T-cell (primary cell): ENCODE results near the gene NCF2. TPM values are rescaled to one million over a fixed set of nuclear protein-coding genes. Genes with fewer than 3 reads are reported as not detected.
A peak's percentile ranks its signal among the peaks of the same experiment; 100 is the strongest.

Source experiments
- ATAC-seq, 4 experiments: fragments of 200-7000 bp in 3 of 4; fragments of 150-1000 bp in 1 of 4; cut with Tn5 transposase; replicated peaks in 1 of 4; 1 replicate in 3 of 4; 2 replicates in 1 of 4; pipeline ENCODE4 v1.10.0; 2021; ENCODE audit warnings: moderate library complexity in 3 of 4, mild to moderate bottlenecking in 2 of 4, moderate number of reproducible peaks in 1 of 4
- CTCF ChIA-PET, 2 donors: fragments of 300-600 bp; sonication (Branson Sonifier 250); formaldehyde crosslinking; loops; one replicate each; lab custom pipeline; 2022; ENCODE audit warnings: antibody characterized with exemption in 2 of 2; lab: Charles Lee
- POLR2A ChIA-PET, 2 donors: fragments of 300-600 bp; sonication (Branson Sonifier 250); formaldehyde crosslinking; loops; one replicate each; lab custom pipeline; 2022; ENCODE audit warnings: antibody characterized with exemption in 2 of 2; lab: Charles Lee
- DNase-seq, 35 experiments: peaks; one replicate each; pipeline versions ENCODE4 v3.0.0 to v3.0.0-alpha.2; 2013 to 2023
- H3K27ac ChIP-seq: one replicate; pipeline ENCODE4 v1.5.1; 2013; ENCODE audit warnings: low read length
- H3K27me3 ChIP-seq, 2 experiments: replicated peaks in 1 of 2; 1 replicate in 1 of 2; 2 replicates in 1 of 2; pipeline versions ENCODE4 v1.6.1 to v1.7.0; 2013; ENCODE audit warnings: low read length in 1 of 2, mixed read lengths in 1 of 2; ENCODE audit not compliant: control insufficient read depth in 2 of 2, insufficient read depth in 2 of 2; ENCODE audit errors: extremely low read depth in 1 of 2
- H3K36me3 ChIP-seq, 2 donors: 1 replicate in 1 of 2; 2 replicates in 1 of 2; pipeline versions ENCODE4 v1.6.1 to v1.7.0; 2013; ENCODE audit warnings: low read length in 1 of 2; ENCODE audit not compliant: control insufficient read depth in 2 of 2, insufficient read depth in 1 of 2; ENCODE audit errors: extremely low read depth in 1 of 2
- H3K4me1 ChIP-seq, 2 experiments: 1 replicate in 1 of 2; 2 replicates in 1 of 2; pipeline versions ENCODE4 v1.6.1 to v1.7.0; 2013; ENCODE audit warnings: low read length in 2 of 2, mixed read lengths in 1 of 2; ENCODE audit not compliant: insufficient read depth in 2 of 2, control insufficient read depth in 1 of 2; ENCODE audit errors: extremely low read depth in 1 of 2
- H3K4me3 ChIP-seq, 2 donors: 1 replicate in 1 of 2; 2 replicates in 1 of 2; pipeline versions ENCODE4 v1.5.1 to v1.7.0; 2013; ENCODE audit warnings: mild to moderate bottlenecking in 2 of 2, low read length in 1 of 2, moderate library complexity in 1 of 2; ENCODE audit not compliant: control insufficient read depth in 1 of 2; ENCODE audit errors: extremely low read depth in 1 of 2
- H3K9me3 ChIP-seq: 2 replicates; pipeline ENCODE4 v1.7.0; 2013
- H3K27ac Mint-ChIP-seq, 2 donors: one replicate each; pipeline ENCODE4 v1.8.0; 2020 to 2021; ENCODE audit warnings: mild to moderate bottlenecking in 2 of 2, mixed read lengths in 2 of 2
- H3K27me3 Mint-ChIP-seq, 2 donors: one replicate each; pipeline ENCODE4 v1.8.0; 2021 to 2022; ENCODE audit warnings: mixed read lengths in 2 of 2
- H3K36me3 Mint-ChIP-seq: one replicate; pipeline ENCODE4 v1.8.0; 2021; ENCODE audit warnings: mixed read lengths
- H3K4me1 Mint-ChIP-seq, 3 donors: one replicate each; pipeline ENCODE4 v1.8.0; 2020 to 2022; ENCODE audit warnings: mixed read lengths in 3 of 3, mild to moderate bottlenecking in 1 of 3
- H3K4me3 Mint-ChIP-seq, 3 donors: one replicate each; pipeline ENCODE4 v1.8.0; 2020 to 2022; ENCODE audit warnings: mild to moderate bottlenecking in 3 of 3, mixed read lengths in 3 of 3, moderate library complexity in 3 of 3
- H3K9me3 Mint-ChIP-seq, 3 donors: one replicate each; pipeline ENCODE4 v1.8.0; 2020 to 2022; ENCODE audit warnings: mixed read lengths in 3 of 3
- WGBS: methylation state at CpG from one replicate; pipeline ENCODE4 v1.1.5; 2013; ENCODE audit warnings: missing lambda C conversion rate; ENCODE audit not compliant: insufficient coverage; 5-methylcytosine and 5-hydroxymethylcytosine counted together
- total RNA-seq, 35 experiments: library from RNA in 6 of 35; stranded (reverse) in 6 of 35; fragments of 120-200 nt in 1 of 35; gene quantifications; one replicate each; pipeline versions ENCODE4 v1.2.1 to v1.2.4 and lab custom pipeline; 2013 to 2026

Gene NCF2
- total RNA-seq, 5 donors from 2014 or later (not counting 1 experiment from before 2014, with no cell fraction given), result 2.9 to 8.7 (median 4.0) TPM

DNA sequence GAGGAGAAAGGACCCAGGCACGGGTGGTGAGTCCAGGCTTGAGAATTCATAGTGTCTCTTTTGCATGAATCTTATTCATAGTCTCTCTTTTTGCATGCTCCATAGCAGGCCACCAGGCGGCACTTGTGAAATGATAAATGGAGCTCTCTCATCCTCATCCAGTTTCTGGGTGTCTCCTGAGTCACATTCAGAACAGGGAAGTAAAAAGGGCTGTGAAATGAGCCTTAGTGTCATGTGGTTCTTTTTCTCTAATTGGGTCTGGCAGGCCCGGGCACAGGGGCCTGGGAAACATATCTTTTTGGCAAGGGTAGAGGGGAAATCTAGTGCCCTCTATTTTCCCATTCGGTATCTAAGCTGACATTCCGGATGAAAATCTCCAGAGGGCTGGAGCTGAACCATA lies 19.1 kb upstream of the NCF2 start:
- H3K4me1 ChIP-seq, result no peaks in the 10 kb centered on the region
- H3K36me3 Mint-ChIP-seq, result no peaks in the 10 kb centered on the region
- H3K9me3 Mint-ChIP-seq, result no peaks in the 10 kb centered on the region
- POLR2A ChIA-PET, result no interaction called here
- CTCF ChIA-PET, result interaction anchor here (0.6 to 1.2 kb wide), 2 partner anchors 307 to 308 kb away, joined by 3 read pairs; no protein-coding TSS in a partner anchor
- DNase-seq, result peak in 1 of 35 experiments; percentile 24
- no peaks in the 10 kb centered on the region for H3K36me3 ChIP-seq
- H3K27me3 ChIP-seq, result peaks cover 0 to 15% of the 10 kb centered on the region in 2 experiments
- no CpG with 5 or more reads among the region's 5 CpGs for WGBS
- no peak for ATAC-seq
- no peak overlapping the region for H3K4me3 ChIP-seq
- no peaks in the 10 kb centered on the region for H3K9me3 ChIP-seq
- peaks cover under 1% of the 10 kb centered on the region in 2 donors for H3K27me3 Mint-ChIP-seq
- peaks cover 0 to 2% (median under 1%) of the 10 kb centered on the region in 3 donors for H3K4me1 Mint-ChIP-seq
- H3K27ac Mint-ChIP-seq, result no peak overlapping the region
- no peak overlapping the region for H3K4me3 Mint-ChIP-seq
- no peak overlapping the region for H3K27ac ChIP-seq

DNA sequence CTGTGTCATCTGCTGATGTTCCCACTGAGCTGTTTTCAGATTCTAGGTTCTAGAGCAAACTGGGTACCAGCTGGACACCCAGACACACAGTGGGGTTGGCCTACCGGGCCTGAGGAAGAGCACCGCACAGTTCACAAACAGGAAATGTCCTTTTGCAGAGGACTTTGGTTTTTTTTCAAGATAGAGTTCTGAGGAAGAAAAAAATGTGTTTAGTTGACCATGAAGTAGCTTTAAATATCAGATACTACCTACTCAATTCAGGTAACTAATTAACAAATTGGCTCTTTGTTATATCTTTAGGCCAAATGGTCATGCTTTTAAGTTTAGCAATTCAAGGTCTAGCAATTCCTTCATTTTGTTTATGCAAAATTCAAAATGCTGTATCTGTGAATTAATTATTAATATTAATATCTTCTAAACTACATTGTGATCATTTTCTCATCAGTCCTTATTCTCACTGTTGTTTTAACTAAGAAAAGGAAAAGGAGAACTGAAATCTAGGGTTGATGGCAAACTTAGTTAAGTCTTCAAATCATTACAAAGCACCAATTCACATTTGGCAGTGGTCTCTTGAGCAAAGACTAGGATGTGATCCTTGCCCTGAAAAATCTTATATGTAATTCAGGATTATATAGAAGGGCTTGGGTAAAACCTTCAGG lies 17.2 kb upstream of the NCF2 start:
- Mint-ChIP-seq H3K27me3 (peaks cover 4 to 7% of the 10 kb centered on the region in 2 donors), H3K4me3 (no peak overlapping the region), H3K27ac (no peak overlapping the region), H3K36me3 (no peaks in the 10 kb centered on the region), H3K9me3 (no peaks in the 10 kb centered on the region), H3K4me1 (peaks cover 0 to 9% (median 6%) of the 10 kb centered on the region in 3 donors)
- H3K4me1 ChIP-seq, result no peaks in the 10 kb centered on the region
- H3K27ac ChIP-seq, result no peak overlapping the region
- DNase-seq (no peak), ATAC-seq (no peak)
- POLR2A ChIA-PET, result interaction anchor here in 1 of 2 donors (0.6 kb wide), 1 partner anchor 13 kb away, joined by 3 read pairs; no protein-coding TSS in a partner anchor
- no peaks in the 10 kb centered on the region for H3K9me3 ChIP-seq
- CTCF ChIA-PET, result interaction anchor here in 1 of 2 donors (0.5 to 0.7 kb wide), 2 partner anchors 127 to 194 kb away, joined by 3 to 6 read pairs; no protein-coding TSS in a partner anchor
- peaks cover 0 to 15% of the 10 kb centered on the region in 2 experiments for H3K27me3 ChIP-seq
- no CpG with 5 or more reads among the region's 2 CpGs for WGBS
- no peaks in the 10 kb centered on the region for H3K36me3 ChIP-seq
- no peak overlapping the region for H3K4me3 ChIP-seq

- no peaks in the 10 kb centered on the region for H3K36me3 ChIP-seq
- Mint-ChIP-seq H3K27ac (no peak overlapping the region), H3K4me3 (no peak overlapping the region), H3K36me3 (no peaks in the 10 kb centered on the region), H3K27me3 (peaks cover 4 to 7% of the 10 kb centered on the region in 2 donors), H3K9me3 (no peaks in the 10 kb centered on the region), H3K4me1 (peaks cover 0 to 9% (median 6%) of the 10 kb centered on the region in 3 donors)
- no peak overlapping the region for H3K27ac ChIP-seq
- ChIA-PET POLR2A (interaction anchor here in 1 of 2 donors (0.6 kb wide), 1 partner anchor 26 kb away, joined by 6 read pairs; no protein-coding TSS in a partner anchor), CTCF (no interaction called here)
- peaks cover 0 to 15% of the 10 kb centered on the region in 2 experiments for H3K27me3 ChIP-seq
- ATAC-seq (no peak), DNase-seq (no peak)
- H3K4me1 ChIP-seq, result no peaks in the 10 kb centered on the region
- no peaks in the 10 kb centered on the region for H3K9me3 ChIP-seq
- WGBS, result no CpG with 5 or more reads among the region's 2 CpGs
- H3K4me3 ChIP-seq, result no peak overlapping the region
Measured at GRCh38 chr1:183605904-183606303, 15.6 kb upstream of the NCF2 start.

- Mint-ChIP-seq H3K36me3 (no peaks in the 10 kb centered on the region), H3K9me3 (no peaks in the 10 kb centered on the region), H3K27me3 (peaks cover 4 to 7% of the 10 kb centered on the region in 2 donors), H3K4me1 (peaks cover 0 to 9% (median 6%) of the 10 kb centered on the region in 3 donors), H3K27ac (no peak overlapping the region), H3K4me3 (no peak overlapping the region)
- Histone ChIP-seq H3K9me3 (no peaks in the 10 kb centered on the region), H3K4me3 (no peak overlapping the region), H3K4me1 (no peaks in the 10 kb centered on the region), H3K27ac (no peak overlapping the region), H3K36me3 (no peaks in the 10 kb centered on the region), H3K27me3 (peaks cover 0 to 11% of the 10 kb centered on the region in 2 experiments)
- ChIA-PET CTCF (no interaction called here), POLR2A (no interaction called here)
- WGBS, result 86% methylated on average over 6 of the region's 8 CpGs
- ATAC-seq (no peak), DNase-seq (no peak)
Measured at GRCh38 chr1:183604815-183605214, 14.6 kb upstream of the NCF2 start.

DNA sequence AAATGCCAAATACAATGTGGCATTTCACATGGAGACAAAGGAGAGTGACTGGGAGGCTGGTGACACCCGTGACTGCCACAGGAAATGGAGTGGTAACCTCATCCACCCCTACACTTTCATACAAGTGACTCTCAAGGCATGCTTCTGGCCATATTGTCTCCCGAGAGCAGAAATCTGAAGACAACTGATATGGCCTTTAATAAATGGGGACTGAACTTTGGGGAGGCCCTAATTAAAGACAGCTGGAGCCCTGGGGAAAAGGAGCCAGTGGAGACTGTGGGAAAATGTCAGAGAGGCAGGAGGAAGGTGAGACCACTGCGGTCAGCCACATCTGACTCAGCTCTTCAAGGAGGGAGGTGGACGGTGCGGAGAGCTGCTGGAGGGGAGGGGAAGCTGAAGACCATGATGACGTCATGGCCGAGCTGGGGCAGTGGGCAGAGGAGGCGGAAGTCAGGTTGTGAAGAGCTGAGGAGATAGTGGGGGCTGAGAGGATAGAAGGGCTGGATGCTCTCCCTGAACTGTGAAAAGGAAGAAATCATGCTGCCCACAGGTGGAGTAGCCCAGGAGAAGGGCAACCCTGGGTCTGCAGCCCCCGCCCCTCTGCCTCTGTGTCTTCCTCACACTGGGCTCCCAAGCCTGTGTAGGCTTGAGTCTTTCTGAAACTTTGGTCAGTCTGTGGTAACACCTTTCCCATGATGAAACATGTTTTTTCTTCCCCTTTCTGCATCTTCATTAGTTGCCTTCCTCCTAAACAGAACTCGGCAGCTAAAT lies 14.0 kb upstream of the NCF2 start:
- H3K4me3 ChIP-seq, result no peak overlapping the region
- H3K4me3 Mint-ChIP-seq, result no peak overlapping the region
- peak in 9 of 35 experiments; percentile 12 to 51 (median 20) for DNase-seq
- no peak overlapping the region for H3K27ac Mint-ChIP-seq
- no peaks in the 10 kb centered on the region for H3K9me3 ChIP-seq
- H3K27ac ChIP-seq, result no peak overlapping the region
- H3K36me3 ChIP-seq, result no peaks in the 10 kb centered on the region
- H3K9me3 Mint-ChIP-seq, result no peaks in the 10 kb centered on the region
- ATAC-seq, result no peak
- peaks cover 0 to 9% (median 6%) of the 10 kb centered on the region in 3 donors for H3K4me1 Mint-ChIP-seq
- CTCF ChIA-PET, result no interaction called here
- POLR2A ChIA-PET, result no interaction called here
- peaks cover 4 to 7% of the 10 kb centered on the region in 2 donors for H3K27me3 Mint-ChIP-seq
- no peaks in the 10 kb centered on the region for H3K36me3 Mint-ChIP-seq
- peaks cover 0 to 10% of the 10 kb centered on the region in 2 experiments for H3K27me3 ChIP-seq
- WGBS, result 86% methylated on average over 7 of the region's 10 CpGs
- no peaks in the 10 kb centered on the region for H3K4me1 ChIP-seq

GRCh38 chr1:183602510-183602909 lies 12.3 kb upstream of the NCF2 start:
- no peak overlapping the region for H3K27ac ChIP-seq
- peaks cover 0 to 9% (median 6%) of the 10 kb centered on the region in 3 donors for H3K4me1 Mint-ChIP-seq
- no peaks in the 10 kb centered on the region for H3K36me3 ChIP-seq
- ChIA-PET CTCF (interaction anchor here in 1 of 2 donors (0.6 kb wide), 1 partner anchor 134 kb away, joined by 6 read pairs; no protein-coding TSS in a partner anchor), POLR2A (no interaction called here)
- H3K4me1 ChIP-seq, result no peaks in the 10 kb centered on the region
- H3K9me3 ChIP-seq, result no peaks in the 10 kb centered on the region
- H3K4me3 Mint-ChIP-seq, result no peak overlapping the region
- peaks cover 4 to 7% of the 10 kb centered on the region in 2 donors for H3K27me3 Mint-ChIP-seq
- H3K4me3 ChIP-seq, result no peak overlapping the region
- H3K36me3 Mint-ChIP-seq, result no peaks in the 10 kb centered on the region
- ATAC-seq, result no peak
- no peak overlapping the region for H3K27ac Mint-ChIP-seq
- DNase-seq, result no peak
- H3K9me3 Mint-ChIP-seq, result no peaks in the 10 kb centered on the region
- 100% methylated on average over 1 of the region's 1 CpG for WGBS
- peaks cover 0 to 7% of the 10 kb centered on the region in 2 experiments for H3K27me3 ChIP-seq
